Stimulated activated CD4-positive, alpha-beta T cell treated with anti-CD3 and anti-CD28 coated beads, TNF-alpha, amount 100 ng/mL, for 48 hours (primary cell): ENCODE results near the gene ZNF467.

Source experiments
- DNase-seq, 3 donors: peaks; one replicate each; pipeline ENCODE4 v3.0.0-alpha.2; 2020; ENCODE audit warnings: low read depth in 3 of 3

Gene ZNF467

DNA sequence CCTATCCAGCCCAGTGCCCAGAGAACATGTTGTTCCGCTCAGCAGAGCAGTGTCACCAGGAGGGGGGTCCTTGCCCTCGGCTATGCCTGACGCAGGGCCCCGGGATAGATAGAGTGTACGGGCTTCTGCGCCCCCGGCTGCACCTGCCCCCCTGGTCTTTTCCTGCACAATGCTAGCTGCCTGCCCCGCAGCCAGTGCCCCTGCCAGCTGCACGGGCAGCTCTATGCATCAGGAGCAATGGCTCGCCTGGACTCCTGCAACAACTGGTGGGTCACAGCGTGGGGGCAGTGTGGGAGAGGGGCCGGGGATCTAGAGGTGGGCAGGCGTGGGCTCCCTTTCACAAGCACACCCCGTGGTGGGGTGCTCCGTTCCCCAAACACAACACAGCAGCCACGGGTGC lies 33.3 kb upstream of the ZNF467 start:
- no peak for DNase-seq

DNA sequence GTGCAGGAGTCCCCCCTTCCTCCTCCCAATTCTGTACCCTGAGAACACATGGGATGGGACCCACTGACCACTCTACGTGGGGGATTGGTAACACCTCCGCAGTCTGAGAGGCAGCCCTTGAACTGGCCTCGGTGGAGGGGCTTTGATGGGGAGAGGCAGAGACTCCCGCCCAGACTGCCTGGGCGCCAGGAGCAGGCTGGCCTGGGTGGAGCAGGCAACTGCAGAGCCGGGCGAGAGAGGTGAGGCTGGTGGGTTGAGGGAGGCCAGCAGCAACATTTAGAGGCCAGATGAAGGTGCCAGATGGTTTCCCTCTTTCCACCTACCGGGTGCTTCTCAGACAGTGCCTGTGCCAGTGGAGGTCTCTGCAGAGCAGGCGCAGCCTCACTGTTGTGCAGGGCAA lies 30.7 kb upstream of the ZNF467 start:
- DNase-seq: no peak

DNA sequence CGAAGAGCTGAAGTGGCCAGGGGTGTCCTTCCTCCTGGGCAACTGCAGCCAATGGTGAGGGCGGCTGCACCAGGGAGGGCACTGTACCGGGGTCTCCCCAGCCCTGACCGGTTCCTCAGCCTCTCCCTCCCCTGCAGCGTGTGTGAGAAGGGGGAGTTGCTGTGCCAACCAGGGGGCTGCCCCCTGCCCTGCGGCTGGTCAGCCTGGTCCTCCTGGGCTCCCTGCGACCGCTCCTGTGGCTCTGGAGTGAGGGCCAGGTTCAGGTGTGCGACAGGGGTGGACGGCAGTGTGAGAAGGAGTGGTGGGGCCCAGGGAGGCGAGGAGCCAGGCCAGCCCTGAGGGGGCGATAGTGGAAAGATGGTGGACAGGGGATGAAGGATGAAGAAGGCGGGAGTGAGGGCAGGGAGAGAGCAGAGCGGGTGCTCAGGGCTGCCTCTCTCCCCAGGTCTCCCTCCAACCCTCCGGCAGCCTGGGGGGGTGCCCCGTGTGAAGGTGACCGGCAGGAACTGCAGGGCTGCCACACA lies 30.2 kb upstream of the ZNF467 start:
- DNase-seq: no peak

DNA sequence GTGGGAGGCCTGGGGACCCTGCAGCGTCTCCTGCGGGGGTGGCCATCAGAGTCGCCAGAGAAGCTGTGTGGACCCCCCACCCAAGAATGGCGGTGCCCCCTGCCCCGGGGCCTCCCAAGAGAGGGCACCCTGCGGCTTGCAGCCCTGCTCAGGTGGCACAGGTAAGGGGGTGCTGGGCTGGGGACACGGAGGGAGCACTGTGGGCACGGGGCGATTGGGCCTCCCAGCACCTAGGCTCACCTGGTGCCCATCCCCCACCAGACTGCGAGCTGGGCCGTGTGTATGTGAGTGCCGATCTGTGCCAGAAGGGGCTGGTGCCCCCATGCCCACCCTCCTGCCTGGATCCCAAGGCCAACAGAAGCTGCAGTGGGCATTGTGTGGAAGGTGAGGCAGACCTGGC lies 29.6 kb upstream of the ZNF467 start:
- no peak for DNase-seq

DNA sequence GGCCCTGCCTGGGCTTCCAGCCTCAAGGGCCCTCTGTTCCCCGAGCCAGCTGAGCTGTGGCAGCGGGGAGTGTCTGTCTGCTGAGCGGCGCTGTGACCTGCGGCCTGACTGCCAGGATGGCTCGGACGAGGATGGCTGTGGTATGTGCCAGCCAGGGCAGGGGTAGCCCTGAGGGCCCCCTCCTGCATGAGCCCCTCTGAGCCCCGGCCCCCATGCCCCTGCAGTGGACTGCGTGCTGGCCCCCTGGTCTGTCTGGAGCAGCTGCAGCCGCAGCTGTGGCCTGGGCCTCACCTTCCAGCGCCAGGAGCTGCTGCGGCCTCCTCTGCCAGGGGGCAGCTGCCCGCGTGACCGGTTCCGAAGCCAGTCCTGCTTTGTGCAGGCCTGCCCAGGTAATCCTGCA lies 28.4 kb upstream of the ZNF467 start:
- DNase-seq: no peak

DNA sequence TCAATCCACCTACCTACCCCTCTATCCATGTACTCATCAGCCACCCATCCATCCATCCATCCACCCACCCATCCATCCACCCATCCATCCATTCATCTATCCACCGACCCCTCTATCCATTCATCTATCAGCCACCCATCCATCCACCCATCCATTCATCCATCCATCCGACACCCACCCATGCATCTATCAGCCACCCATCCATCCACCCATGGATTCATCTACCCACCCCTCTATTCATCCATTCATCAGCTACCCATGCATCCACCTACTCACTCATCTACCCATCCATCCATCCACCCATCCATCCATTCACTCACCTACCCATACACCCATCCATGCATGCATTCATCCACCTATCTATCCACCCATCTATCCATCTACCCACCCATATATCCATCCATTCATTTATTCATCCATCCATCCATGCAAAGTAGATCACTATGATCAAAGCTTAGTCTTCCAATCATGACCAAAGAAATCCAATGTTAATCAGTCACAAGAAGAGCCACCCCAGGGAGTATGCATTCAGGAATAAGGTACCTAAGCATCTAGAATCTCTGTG lies 27.7 kb upstream of the ZNF467 start:
- DNase-seq: no peak

DNA sequence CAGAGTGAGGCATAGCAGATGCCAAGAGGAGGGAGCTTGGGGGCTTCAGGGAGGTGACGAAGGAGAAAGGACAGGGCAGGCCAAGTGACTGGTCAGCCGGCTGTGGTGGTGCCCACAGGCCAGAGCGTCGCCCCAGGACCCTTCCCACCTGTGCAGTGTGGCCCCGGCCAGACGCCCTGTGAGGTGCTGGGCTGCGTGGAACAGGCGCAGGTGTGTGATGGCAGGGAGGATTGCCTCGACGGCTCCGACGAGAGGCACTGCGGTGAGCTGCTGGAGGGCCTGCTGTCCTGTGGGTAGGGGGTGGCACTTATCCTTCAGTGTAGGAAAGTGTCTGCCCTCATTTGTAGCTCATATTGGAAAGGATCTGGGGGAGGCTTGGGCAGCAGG lies 26.8 kb upstream of the ZNF467 start:
- DNase-seq: no peak

DNA sequence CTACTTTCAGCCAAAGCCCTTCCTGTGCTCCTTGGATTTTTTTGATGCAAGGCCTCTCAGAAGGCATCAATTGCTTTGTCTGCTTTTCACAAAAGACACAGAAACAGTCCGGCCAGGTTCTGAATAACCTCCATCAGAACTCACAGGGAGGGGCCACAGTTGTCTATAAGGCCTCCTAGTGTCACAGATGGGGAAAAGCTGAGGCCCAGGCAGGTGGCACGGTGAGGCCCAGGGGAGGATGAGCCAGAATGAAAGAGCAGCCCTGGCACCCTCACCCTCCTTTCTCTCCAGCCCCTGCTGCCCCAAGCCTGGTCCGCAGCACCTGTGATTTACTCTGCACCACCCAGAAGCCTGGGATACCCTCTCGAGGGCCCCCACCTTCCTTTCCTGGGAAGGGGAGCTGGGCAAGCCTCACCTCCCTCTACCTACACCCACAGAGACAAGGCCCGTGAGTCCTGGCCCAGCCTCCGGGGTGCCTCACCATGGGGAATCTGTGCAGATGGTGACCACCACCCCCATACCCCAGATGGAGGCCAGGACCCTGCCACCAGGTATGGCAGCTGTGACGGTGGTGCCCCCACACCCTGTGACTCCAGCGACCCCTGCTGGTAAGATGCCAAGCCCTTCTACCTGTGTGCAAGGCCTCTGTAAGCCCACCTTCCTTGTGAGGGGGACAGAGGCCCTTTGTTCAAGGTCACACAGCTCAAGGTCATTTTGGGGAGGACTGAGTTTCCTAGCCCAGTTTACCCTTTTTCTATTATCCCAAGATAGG lies 26.2 kb upstream of the ZNF467 start:
- peak; percentile 18 to 43 (median 26) for DNase-seq

DNA sequence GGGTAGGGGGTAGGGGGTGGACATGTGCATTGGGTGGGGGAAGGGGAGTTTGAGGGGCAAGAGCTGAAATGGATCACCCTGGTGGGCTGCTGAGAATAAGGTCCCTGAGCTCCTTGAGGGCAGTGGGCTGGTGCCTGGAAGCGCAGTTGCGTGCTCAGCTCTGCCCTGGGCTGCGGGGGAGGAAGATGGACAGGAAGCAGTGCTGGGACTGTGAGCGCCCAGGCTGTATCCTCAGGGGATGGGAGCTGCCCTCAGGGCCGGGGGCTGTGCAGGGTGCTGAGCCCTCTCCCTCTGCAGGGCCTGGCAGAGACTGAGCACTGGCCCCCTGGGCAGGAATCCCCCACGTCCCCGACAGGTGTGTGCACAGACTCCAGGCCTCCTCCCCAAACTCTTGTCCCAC lies 24.4 kb upstream of the ZNF467 start:
- no peak for DNase-seq

DNA sequence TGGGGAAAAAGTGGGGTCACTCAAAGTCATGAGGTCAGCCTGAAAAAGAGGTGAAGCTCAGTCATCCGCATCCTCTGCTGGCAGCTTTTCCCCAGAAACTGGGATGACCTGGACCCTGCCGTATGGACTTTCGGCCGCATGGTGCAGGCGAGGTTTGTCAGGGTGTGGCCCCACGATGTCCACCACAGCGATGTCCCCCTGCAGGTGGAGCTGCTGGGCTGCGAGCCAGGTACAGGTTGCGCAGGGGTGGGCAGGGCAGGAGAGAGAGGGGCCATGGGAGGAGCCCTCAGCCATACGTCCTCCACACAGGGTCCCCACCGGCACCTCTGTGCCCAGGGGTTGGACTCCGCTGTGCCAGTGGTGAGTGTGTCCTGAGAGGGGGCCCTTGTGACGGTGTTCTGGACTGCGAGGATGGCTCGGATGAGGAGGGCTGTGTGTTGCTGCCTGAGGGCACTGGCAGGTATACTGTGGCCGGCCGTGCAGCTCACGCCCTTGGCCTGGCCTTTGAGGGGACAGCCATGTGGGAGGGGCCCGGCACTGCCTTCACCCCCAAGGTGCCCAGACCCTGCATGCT lies 23.0 kb upstream of the ZNF467 start:
- no peak for DNase-seq

DNA sequence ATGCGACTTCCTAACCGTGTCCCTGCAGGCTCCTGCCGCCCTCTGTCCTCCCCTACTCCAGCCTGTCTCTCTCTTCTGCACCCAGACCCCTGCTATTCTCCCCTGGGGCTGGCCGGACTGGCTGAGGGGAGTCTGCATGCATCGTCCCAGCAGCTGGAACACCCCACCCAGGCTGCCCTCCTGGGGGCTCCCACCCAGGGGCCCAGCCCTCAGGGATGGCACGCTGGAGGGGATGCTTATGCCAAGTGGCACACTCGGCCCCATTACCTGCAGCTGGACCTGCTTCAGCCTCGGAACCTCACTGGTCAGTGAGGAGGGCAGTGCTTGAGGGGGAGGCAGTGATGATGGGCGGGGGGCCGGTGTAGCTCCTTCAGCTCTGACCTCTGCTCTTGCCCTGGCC lies 21.7 kb upstream of the ZNF467 start:
- DNase-seq: no peak

DNA sequence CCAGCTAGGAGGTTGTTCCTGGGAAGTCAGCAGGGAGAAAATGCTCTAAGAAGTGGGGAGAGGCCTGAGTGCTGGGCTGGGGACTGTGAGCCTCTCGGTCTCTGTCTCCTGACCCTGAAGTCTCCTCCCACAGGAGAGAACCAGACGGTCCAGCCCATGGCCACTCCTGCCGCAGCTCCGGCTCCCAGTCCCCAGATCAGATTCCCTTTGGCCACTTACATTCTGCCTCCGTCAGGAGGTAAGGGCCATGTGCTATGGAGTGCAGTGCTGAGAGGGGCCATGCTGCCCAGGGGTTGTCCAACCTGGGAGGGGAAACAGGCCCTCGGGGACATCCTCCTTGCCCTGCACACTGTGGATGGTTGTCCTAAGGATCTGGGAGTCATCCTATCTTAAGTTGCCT lies 21.3 kb upstream of the ZNF467 start:
- no peak for DNase-seq

DNA sequence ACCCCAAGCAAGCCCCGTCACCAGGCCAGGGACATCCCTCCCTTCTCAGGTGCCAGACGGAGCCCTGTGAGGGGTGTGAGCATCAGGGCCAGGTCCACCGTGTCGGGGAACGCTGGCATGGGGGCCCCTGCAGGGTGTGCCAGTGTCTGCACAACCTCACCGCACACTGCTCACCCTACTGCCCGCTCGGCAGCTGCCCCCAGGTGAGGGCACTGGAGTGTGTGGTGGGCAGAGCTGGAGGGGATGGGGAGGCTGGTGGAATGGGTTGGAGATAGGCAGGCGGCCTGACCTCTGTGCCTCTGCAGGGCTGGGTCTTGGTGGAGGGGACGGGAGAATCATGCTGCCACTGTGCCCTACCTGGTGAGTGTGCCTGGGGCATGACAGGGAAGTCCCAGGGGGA lies 19.9 kb upstream of the ZNF467 start:
- DNase-seq: no peak

DNA sequence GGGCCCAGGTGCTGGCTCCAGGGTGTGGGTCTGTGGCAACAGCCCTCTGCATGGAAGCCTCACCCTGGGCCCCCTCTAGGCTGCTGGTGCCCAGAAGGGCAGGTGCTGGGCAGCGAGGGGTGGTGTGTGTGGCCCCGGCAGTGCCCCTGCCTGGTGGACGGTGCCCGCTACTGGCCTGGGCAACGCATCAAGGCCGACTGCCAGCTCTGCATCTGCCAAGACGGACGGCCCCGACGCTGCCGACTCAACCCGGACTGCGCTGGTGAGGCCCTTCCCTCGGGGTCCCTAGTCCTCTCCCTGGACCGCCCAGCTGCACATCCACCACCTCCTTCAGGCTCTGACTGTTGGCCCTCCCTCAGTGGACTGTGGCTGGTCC lies 18.8 kb upstream of the ZNF467 start:
- DNase-seq: no peak

DNA sequence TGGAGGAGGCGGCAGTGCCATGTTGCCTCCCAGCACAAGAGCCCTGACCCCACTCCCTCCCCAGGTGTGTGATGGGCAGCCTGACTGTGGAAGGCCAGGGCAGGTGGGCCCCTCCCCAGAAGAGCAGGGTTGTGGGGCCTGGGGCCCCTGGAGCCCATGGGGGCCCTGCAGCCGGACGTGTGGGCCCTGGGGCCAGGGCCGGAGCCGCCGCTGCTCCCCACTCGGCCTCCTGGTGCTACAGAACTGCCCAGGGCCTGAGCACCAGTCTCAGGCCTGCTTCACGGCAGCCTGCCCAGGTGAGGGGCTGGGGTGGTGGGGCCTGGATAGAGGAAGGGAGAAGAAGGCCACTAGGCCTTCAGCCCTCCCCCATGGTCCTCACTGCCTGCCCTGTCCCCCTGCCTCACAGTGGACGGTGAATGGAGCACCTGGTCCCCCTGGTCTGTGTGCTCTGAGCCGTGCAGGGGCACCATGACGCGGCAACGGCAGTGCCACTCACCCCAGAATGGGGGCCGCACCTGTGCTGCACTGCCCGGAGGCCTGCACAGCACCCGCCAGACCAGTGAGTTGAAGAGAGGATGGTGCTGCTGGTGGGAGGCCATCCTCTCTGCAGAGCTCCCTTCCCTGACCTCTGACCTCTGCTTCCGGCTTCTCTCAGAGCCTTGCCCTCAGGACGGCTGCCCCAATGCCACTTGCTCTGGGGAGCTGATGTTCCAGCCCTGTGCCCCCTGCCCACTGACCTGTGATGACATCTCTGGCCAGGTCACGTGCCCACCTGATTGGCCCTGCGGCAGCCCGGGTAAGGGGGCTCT lies 18.2 kb upstream of the ZNF467 start:
- no peak for DNase-seq

DNA sequence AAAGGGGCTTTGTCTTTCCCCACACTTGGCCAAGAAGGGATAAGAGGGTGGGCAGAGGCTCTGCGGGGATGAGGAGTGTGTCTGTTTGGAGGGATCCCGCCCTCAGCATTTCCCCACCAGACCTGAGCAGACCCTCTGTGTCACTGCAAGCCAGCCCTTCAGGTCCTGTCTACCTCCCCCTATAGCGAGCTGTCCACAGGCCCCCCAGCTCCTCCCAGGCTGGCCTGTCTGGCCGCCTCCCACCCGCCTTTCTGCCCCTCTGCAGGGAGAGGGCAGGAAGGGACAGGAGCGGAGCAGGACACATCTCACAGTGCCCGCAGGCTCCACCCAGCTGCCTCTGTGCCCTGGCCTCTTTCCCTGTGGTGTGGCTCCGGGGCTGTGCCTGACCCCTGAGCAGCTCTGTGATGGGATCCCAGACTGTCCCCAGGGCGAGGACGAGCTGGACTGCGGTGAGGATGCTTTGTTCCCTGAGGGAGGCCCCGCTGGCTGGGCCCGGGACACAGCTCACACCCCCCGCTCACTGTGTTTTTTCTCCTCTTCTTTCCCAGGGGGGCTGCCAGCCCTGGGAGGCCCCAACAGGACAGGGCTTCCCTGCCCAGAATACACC lies 17.5 kb upstream of the ZNF467 start:
- no peak for DNase-seq

DNA sequence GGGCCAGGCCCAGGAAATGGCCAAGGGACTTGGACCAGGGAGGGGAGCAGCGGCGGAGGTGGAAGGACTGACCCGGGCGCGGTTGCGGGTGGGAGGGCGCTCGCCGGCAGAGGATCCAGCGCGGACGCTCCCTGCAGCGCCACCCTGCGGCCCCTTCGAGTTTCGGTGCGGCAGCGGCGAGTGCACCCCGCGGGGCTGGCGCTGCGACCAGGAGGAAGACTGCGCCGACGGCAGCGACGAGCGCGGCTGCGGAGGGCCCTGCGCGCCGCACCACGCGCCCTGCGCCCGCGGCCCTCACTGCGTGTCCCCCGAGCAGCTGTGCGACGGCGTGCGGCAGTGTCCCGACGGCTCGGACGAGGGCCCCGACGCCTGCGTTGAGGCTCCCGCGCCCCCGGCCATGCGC lies 16.8 kb upstream of the ZNF467 start:
- peak in 2 of 3 donors; percentile 26 to 36 for DNase-seq

DNA sequence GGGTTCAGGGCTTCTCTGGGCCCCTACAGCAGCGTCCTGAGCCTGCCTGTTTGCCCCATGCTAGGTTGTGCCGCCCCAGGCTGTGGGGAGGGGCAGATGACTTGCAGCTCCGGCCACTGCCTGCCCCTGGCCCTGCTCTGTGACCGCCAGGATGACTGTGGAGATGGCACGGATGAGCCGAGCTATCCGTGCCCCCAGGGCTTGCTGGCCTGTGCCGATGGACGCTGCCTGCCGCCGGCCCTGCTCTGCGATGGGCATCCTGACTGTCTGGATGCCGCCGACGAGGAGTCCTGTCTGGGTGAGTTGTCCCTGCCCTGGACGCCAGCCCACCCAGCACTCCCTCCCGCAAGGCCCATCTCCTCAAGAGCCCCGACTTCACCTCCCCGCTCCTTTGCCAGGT lies 15.7 kb upstream of the ZNF467 start:
- no peak for DNase-seq

DNA sequence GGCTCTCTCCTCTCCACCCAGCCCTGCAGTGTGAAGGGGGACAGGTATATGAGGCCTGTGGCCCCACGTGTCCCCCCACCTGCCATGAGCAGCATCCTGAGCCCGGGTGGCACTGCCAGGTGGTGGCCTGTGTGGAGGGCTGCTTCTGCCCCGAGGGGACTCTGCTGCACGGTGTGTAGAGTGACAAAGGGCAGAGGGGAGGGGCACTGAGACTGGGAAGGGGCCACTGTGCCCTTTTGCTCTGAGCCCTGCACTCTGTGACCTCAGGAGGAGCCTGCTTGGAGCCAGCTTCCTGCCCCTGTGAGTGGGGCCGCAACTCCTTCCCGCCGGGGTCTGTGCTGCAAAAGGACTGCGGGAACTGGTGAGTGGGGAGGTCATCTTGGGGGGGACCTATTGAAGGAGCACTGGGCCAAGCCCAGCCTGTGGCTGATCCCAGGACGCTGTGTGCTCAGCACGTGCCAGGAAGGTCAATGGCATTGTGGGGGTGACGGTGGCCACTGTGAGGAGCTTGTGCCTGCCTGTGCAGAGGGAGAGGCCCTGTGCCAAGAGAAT lies 15.0 kb upstream of the ZNF467 start:
- DNase-seq: no peak

DNA sequence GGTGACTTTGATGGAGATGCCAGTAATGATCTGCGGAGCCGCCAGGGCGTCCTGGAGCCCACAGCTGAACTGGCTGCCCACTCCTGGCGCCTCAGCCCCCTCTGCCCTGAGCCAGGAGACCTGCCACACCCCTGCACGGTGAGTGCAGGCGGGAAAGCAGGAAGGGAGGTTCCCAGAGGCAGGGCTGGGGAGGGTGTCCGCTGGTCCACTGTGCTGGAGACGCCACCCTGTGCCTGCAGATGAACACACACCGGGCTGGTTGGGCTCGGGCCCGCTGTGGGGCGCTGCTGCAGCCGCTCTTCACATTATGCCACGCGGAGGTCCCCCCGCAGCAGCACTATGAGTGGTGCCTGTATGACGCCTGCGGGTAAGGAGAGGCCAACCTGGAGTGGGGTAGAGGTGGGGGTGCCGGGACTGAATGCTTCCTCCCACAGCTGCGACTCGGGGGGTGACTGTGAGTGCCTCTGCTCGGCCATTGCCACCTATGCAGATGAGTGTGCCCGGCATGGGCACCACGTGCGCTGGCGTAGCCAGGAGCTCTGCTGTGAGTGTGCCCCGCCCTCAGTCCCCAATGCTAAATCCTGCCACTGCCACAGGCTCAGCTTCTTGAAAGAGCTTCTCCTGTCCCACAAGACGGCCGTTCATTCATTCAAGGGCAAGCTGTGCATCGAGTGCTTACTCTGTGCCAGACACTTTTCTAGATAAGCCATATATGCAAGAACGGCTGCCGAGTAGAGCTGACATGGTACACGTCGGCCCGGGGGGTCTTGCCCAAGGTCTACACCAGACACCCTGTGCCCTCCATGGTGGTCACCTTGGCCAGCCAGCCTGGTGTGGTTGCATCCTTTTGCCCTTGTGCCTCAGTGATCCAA lies 14.3 kb upstream of the ZNF467 start:
- no peak for DNase-seq

DNA sequence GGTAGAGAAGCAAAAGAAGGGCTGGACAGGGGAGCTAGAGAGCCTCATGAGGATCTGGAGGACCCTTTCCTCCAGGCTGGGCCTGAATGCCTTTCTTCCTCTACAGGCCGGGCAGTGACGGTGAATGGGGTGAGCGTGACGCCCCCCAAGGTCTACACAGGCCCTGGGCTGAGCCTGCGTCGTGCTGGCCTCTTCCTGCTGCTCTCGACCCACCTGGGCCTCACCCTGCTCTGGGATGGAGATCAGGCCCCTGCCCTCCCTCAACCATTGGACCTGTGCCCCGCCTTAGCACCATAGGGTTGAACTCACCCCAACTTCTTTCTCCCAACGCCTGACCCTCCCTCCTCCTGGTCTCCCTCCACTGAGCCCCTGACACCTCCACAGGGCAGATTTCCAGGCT lies 12.6 kb upstream of the ZNF467 start:
- no peak for DNase-seq
